IPS-18c (cell line): ENCODE results near the gene CALCOCO1.

Source experiments
- H3K4me3 ChIP-seq: 2 replicates; pipeline ENCODE4 v1.7.0; 2013; ENCODE audit warnings: low read depth, mild to moderate bottlenecking, low read length, moderate library complexity; ENCODE audit not compliant: insufficient read depth
- H3K9me3 ChIP-seq: one replicate; pipeline ENCODE4 v1.6.1; 2013; ENCODE audit warnings: mild to moderate bottlenecking, low read length, moderate library complexity; ENCODE audit not compliant: control insufficient read depth, insufficient read depth

The CALCOCO1 gene

GRCh38 chr12:53717319-53717718 lies 9.9 kb downstream of the CALCOCO1 start:
- H3K9me3 ChIP-seq, result no peaks in the 10 kb centered on the region
- H3K4me3 ChIP-seq, result no peak overlapping the region

- no peak overlapping the region for H3K4me3 ChIP-seq
- no peaks in the 10 kb centered on the region for H3K9me3 ChIP-seq
These were observed 13.2 kb downstream of the CALCOCO1 start for GRCh38 chr12:53714004-53714403.

- H3K9me3 ChIP-seq, result no peaks in the 10 kb centered on the region
These were observed 13.7 kb downstream of the CALCOCO1 start for GRCh38 chr12:53713516-53713915.

GRCh38 chr12:53712059-53712643 lies 15.1 kb downstream of the CALCOCO1 start:
- H3K4me3 ChIP-seq, result no peak overlapping the region
- no peaks in the 10 kb centered on the region for H3K9me3 ChIP-seq

More at GRCh38 chr12:53713516-53713915, 13.7 kb downstream of the CALCOCO1 start:
- H3K4me3 ChIP-seq, result no peak overlapping the region

GRCh38 chr12:53710091-53710490 lies 17.2 kb downstream of the CALCOCO1 start:
- no peak overlapping the region for H3K4me3 ChIP-seq
- H3K9me3 ChIP-seq, result no peaks in the 10 kb centered on the region

- Histone ChIP-seq H3K9me3 (no peaks in the 10 kb centered on the region), H3K4me3 (no peak overlapping the region)
These were observed 17.6 kb downstream of the CALCOCO1 start for GRCh38 chr12:53709671-53710070.

GRCh38 chr12:53706080-53706479 lies 21.2 kb downstream of the CALCOCO1 start:
- Histone ChIP-seq H3K9me3 (no peaks in the 10 kb centered on the region), H3K4me3 (no peak overlapping the region)

GRCh38 chr12:53703756-53704155 lies 23.5 kb downstream of the CALCOCO1 start:
- Histone ChIP-seq H3K4me3 (no peak overlapping the region), H3K9me3 (peaks cover 2% of the 10 kb centered on the region)

GRCh38 chr12:53701518-53702264 lies 25.6 kb downstream of the CALCOCO1 start:
- H3K4me3 ChIP-seq, result no peak overlapping the region

GRCh38 chr12:53700567-53700966 lies 26.7 kb downstream of the CALCOCO1 start:
- H3K9me3 ChIP-seq, result peaks cover 2% of the 10 kb centered on the region
- H3K4me3 ChIP-seq, result no peak overlapping the region

More at GRCh38 chr12:53701518-53702264, 25.6 kb downstream of the CALCOCO1 start:
- peaks cover 2% of the 10 kb centered on the region for H3K9me3 ChIP-seq

GRCh38 chr12:53699678-53700025 lies 27.6 kb downstream of the CALCOCO1 start:
- H3K9me3 ChIP-seq, result peaks cover 2% of the 10 kb centered on the region
- H3K4me3 ChIP-seq, result no peak overlapping the region

GRCh38 chr12:53698948-53699677 lies 28.1 kb downstream of the CALCOCO1 start:
- Histone ChIP-seq H3K9me3 (peaks cover 2% of the 10 kb centered on the region), H3K4me3 (no peak overlapping the region)

- H3K9me3 ChIP-seq, result peaks cover 2% of the 10 kb centered on the region
- peak overlapping the region; percentile 57; the same call in 1 of the 2 replicates for H3K4me3 ChIP-seq
These were observed 30.5 kb downstream of the CALCOCO1 start for GRCh38 chr12:53696655-53697331.

GRCh38 chr12:53696285-53696654 lies 31.0 kb downstream of the CALCOCO1 start:
- H3K4me3 ChIP-seq, result peak overlapping the region; percentile 57; the same call in 1 of the 2 replicates
- peaks cover 2% of the 10 kb centered on the region for H3K9me3 ChIP-seq

GRCh38 chr12:53695152-53696145 lies 31.8 kb downstream of the CALCOCO1 start:
- H3K4me3 ChIP-seq, result peak overlapping the region; percentile 57

GRCh38 chr12:53694756-53695151 lies 32.5 kb downstream of the CALCOCO1 start:
- Histone ChIP-seq H3K4me3 (peak overlapping the region; percentile 57; the same call in 1 of the 2 replicates), H3K9me3 (peaks cover 2% of the 10 kb centered on the region)

More at GRCh38 chr12:53695152-53696145, 31.8 kb downstream of the CALCOCO1 start:
- peaks cover 2% of the 10 kb centered on the region for H3K9me3 ChIP-seq
